WTC11 (cell line): ENCODE measurements around the gene STXBP6. TPM values are rescaled to one million over a fixed set of nuclear protein-coding genes. Genes with fewer than 3 reads are reported as not detected.

Experiments used
- HMGXB4 ChIP-seq: sonication (generic); formaldehyde crosslinking; IDR thresholded peaks from 2 replicates; pipeline ENCODE4 v1.8.1; 2023; ENCODE audit warnings: mild to moderate bottlenecking, moderate library complexity, missing genetic modification reagents
- PRRX2 ChIP-seq: fragments of 250-450 bp; sonication (Bioruptor Pico); IDR thresholded peaks from 2 replicates; pipeline ENCODE4 v1.8.0; 2021; ENCODE audit warnings: mild to moderate bottlenecking
- ZBTB21 ChIP-seq: sonication (generic); formaldehyde crosslinking; IDR thresholded peaks from 2 replicates; pipeline ENCODE4 v1.8.1; 2023; ENCODE audit warnings: mild to moderate bottlenecking, missing genetic modification reagents, borderline replicate concordance
- ZNF263 ChIP-seq: sonication (generic); formaldehyde crosslinking; IDR thresholded peaks from 2 replicates; pipeline ENCODE4 v1.8.1; 2022; ENCODE audit warnings: low read depth, mild to moderate bottlenecking, moderate library complexity, missing genetic modification reagents
- total RNA-seq: library from RNA; stranded (reverse); gene quantifications from 3 replicates; pipeline ENCODE4 v1.2.3, GENCODE V29; 2021

STXBP6 gene
- total RNA-seq, 1 experiment from 2014 or later, result 4.2 TPM

GRCh38 chr14:24761141-24761540, 288.8 kb downstream of the STXBP6 start (continued):
- TF ChIP-seq ZNF263 (CRISPR knock-in tag) (no peak), PRRX2 (CRISPR knock-in tag) (no peak), ZBTB21 (no peak), HMGXB4 (CRISPR knock-in tag) (no peak)
